ENCODE data around the gene TMEM258. TPM values are rescaled to one million over a fixed set of nuclear protein-coding genes. Genes with fewer than 3 reads are reported as not detected.
A peak's percentile ranks its signal among the peaks of the same experiment; 100 is the strongest.

TMEM258 gene
- total RNA-seq, 4 donors from 2014 or later = 36.5 to 51.8 (median 47.2) TPM

- no peak for ATAC-seq
- Histone ChIP-seq H3K9me3 (no peaks in the 10 kb centered on the region), H3K27me3 (peaks cover 21 to 39% (median 27%) of the 10 kb centered on the region in 3 donors), H3K27ac (peak overlapping the region; percentile 57 to 74 (median 69)), H3K4me3 (peak overlapping the region; percentile 41 to 63 (median 58)), H3K4me1 (peaks cover 6 to 13% of the 10 kb centered on the region in 2 donors), H3K36me3 (no peaks in the 10 kb centered on the region)
- intact Hi-C loops (cut with DNase I; ENCODE audit: low total_unique reads) (no loop called here), in situ Hi-C loops (cut with MboI; ENCODE audit: low sequenced_read_pairs in 4 of 4) (no loop called here)
- DNase-seq = no peak
- TF ChIP-seq CTCF (IDR thresholded peaks at IDR 0.05 in 4 of 5, conservative IDR thresholded peaks at IDR 0.05 in 1 of 5) = no peak
- no peak for TF ChIP-seq POLR2A (IDR thresholded peaks at IDR 0.05)
Observed at GRCh38 chr11:61828379-61828628, 35.9 kb upstream of the TMEM258 start.

GRCh38 chr11:61827571-61828378 lies 35.4 kb upstream of the TMEM258 start, which contains the start of gene FADS2:
Gene FADS2 (plus strand): TSS chr11:61828300. CDS start chr11:61828391, 91 bp downstream.
- Histone ChIP-seq H3K4me3 (peak within 1 kb of the TSS; percentile 41 to 63 (median 58)), H3K4me1 (peaks cover 6 to 13% of the 10 kb centered on the region in 2 donors), H3K27me3 (peaks cover 21 to 39% (median 27%) of the 10 kb centered on the region in 3 donors), H3K27ac (peak within 1 kb of the TSS; percentile 57 to 74 (median 69)), H3K9me3 (no peaks in the 10 kb centered on the region), H3K36me3 (no peaks in the 10 kb centered on the region)
- no peak for TF ChIP-seq CTCF (IDR thresholded peaks at IDR 0.05 in 4 of 5, conservative IDR thresholded peaks at IDR 0.05 in 1 of 5)
- peak; percentile 17 to 18 for TF ChIP-seq POLR2A (IDR thresholded peaks at IDR 0.05)
- intact Hi-C loops (cut with DNase I; ENCODE audit: low total_unique reads) = no loop called here
- in situ Hi-C loops (cut with MboI; ENCODE audit: low sequenced_read_pairs in 4 of 4) = no loop called here
- peak; percentile 55 to 59 for ATAC-seq
- peak; percentile 64 to 66 for DNase-seq

- TF ChIP-seq POLR2A (IDR thresholded peaks at IDR 0.05) (no peak), CTCF (IDR thresholded peaks at IDR 0.05 in 4 of 5, conservative IDR thresholded peaks at IDR 0.05 in 1 of 5) (no peak)
- intact Hi-C loops (cut with DNase I; ENCODE audit: low total_unique reads) (no loop called here), in situ Hi-C loops (cut with MboI; ENCODE audit: low sequenced_read_pairs in 4 of 4) (no loop called here)
- Histone ChIP-seq H3K9me3 (no peaks in the 10 kb centered on the region), H3K4me1 (peaks cover 6 to 13% of the 10 kb centered on the region in 2 donors), H3K36me3 (no peaks in the 10 kb centered on the region), H3K4me3 (peak overlapping the region; percentile 41 to 63 (median 58)), H3K27ac (peak overlapping the region; percentile 10 to 74 (median 69)), H3K27me3 (peaks cover 21 to 39% (median 27%) of the 10 kb centered on the region in 3 donors)
- DNase-seq = no peak
- no peak for ATAC-seq
Observed at GRCh38 chr11:61826930-61827570, 34.7 kb upstream of the TMEM258 start.

- Histone ChIP-seq H3K9me3 (no peaks in the 10 kb centered on the region), H3K27ac (peak overlapping the region in 2 of 4 donors; percentile 36 to 67), H3K4me1 (peaks cover 6 to 17% of the 10 kb centered on the region in 2 donors), H3K27me3 (no peaks in the 10 kb centered on the region), H3K36me3 (no peaks in the 10 kb centered on the region), H3K4me3 (no peak overlapping the region)
- intact Hi-C loops (cut with DNase I; ENCODE audit: low total_unique reads) (no loop called here), in situ Hi-C loops (cut with MboI; ENCODE audit: low sequenced_read_pairs in 4 of 4) (no loop called here)
- peak in 1 of 2 donors; percentile 28 for ATAC-seq
- no peak for TF ChIP-seq POLR2A (IDR thresholded peaks at IDR 0.05)
- no peak for TF ChIP-seq CTCF (IDR thresholded peaks at IDR 0.05 in 4 of 5, conservative IDR thresholded peaks at IDR 0.05 in 1 of 5)
- no peak for DNase-seq
Observed at GRCh38 chr11:61820174-61820573, 27.8 kb upstream of the TMEM258 start.

Measured in gastrocnemius medialis (tissue), 4 donors.